Measurements from ENCODE around the gene ASMT.

- TF ChIP-seq CTCF (IDR thresholded peaks at IDR 0.05): no peak
- no peak for TF ChIP-seq POLR2A (IDR thresholded peaks at IDR 0.05)
Measured at GRCh38 chrX:1584237-1585011, 30.4 kb upstream of the ASMT start.

All from testis (tissue), 2 donors.